ENCODE measurements around the gene CRIM1. TPM values are rescaled to one million over a fixed set of nuclear protein-coding genes. Genes with fewer than 3 reads are reported as not detected.

Gene CRIM1
- total and polyA plus RNA-seq, 2 of the 8 experiments (the other 6 are each of a cell fraction or from before 2014, with no cell fraction given): 9.4 to 28.4 TPM

DNA sequence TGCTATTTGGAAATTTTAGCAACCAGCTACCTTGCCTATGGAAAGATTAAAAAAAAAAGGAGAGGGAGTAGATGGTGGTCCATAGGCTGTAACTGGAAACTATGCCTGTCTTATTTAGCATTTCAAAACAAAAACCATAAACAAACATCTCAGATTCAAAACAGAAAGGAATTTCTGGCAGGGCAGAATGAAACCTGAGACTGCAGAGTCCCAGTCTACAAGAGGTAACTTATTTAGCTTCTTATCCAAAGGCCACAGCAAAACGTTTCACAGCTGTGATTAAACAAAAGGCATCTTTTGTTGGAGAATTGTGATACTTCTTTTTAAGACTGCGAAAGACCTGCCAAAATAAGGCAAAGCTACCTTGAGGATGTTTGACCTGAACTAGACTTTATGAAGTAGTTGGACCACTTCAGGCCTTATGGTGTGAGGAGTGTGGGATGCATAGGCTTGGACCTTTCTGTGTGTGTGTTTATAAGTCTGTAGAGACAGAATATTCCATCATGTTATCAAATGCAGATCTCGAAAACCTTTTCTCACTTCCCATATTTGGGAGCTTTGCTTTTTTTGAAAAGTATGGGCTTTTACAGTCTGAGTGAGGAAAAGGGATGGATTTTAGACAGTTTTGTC lies 11.0 kb downstream of the CRIM1 start:
- Histone ChIP-seq H4K20me1 (replicated peaks in 1 of 2; ENCODE audit: control insufficient read depth in 1 of 2, insufficient read depth in 2 of 2, low read length in 2 of 2) (peaks cover 2 to 5% of the 10 kb centered on the region in 2 experiments), H3K4me2 (ENCODE audit: insufficient read depth in 1 of 2, low read depth in 2 of 2, low read length in 2 of 2) (peak overlapping the region; percentile 66 to 69), H3K27ac (ENCODE audit: low read depth, low read length) (no peak overlapping the region; the same call in 1 of the 2 replicates), H3K36me3 (ENCODE audit: control insufficient read depth in 2 of 4, insufficient read depth in 4 of 4, low read length in 3 of 4) (no peaks in the 10 kb centered on the region; a peak in 1 of 8 replicates), H3K23me2 (ENCODE audit: low read depth, low read length) (no peaks in the 10 kb centered on the region), H2BK12ac (ENCODE audit: low read depth, low read length) (peak overlapping the region; percentile 95), H2AFZ (ENCODE audit: low read length) (no peak overlapping the region), H4K5ac (ENCODE audit: insufficient read length, low read depth, low read length) (peak overlapping the region; percentile 81), H2BK15ac (ENCODE audit: low read length) (peak overlapping the region; percentile 6; the same call in 1 of the 2 replicates), H2BK120ac (replicated peaks; ENCODE audit: low read depth, low read length) (peak overlapping the region; percentile 87), H3K14ac (ENCODE audit: insufficient read length) (no peak overlapping the region), H2BK20ac (ENCODE audit: low read length) (peak overlapping the region; percentile 23; the same call in 1 of the 2 replicates), H3K4ac (replicated peaks; ENCODE audit: insufficient read length, low read depth, low read length) (peak overlapping the region; percentile 50), H3K4me1 (replicated peaks in 1 of 4; ENCODE audit: control insufficient read depth in 3 of 4, insufficient read depth in 4 of 4, low read length in 3 of 4) (peaks cover 14 to 51% (median 46%) of the 10 kb centered on the region in 4 experiments), H3K79me1 (ENCODE audit: low read depth, low read length) (peaks cover 11% of the 10 kb centered on the region; the same call in 1 of the 2 replicates), H3K56ac (replicated peaks; ENCODE audit: insufficient read length, low read depth, low read length) (no peak overlapping the region), H3K27me3 (replicated peaks in 1 of 4; ENCODE audit: control insufficient read depth in 3 of 4, extremely low read depth in 1 of 4, insufficient read depth in 3 of 4, low read length in 3 of 4) (no peaks in the 10 kb centered on the region), H4K8ac (ENCODE audit: extremely low read depth, insufficient read depth, low read length) (no peak overlapping the region), H3K79me2 (ENCODE audit: control insufficient read depth in 1 of 2, insufficient read depth in 2 of 2, low read length in 2 of 2) (peaks cover 44 to 99% of the 10 kb centered on the region in 2 experiments), H3K9me3 (ENCODE audit: insufficient read depth in 2 of 2, low read depth in 1 of 2, low read length in 1 of 2) (no peaks in the 10 kb centered on the region), H2BK5ac (ENCODE audit: low read depth, low read length) (peak overlapping the region; percentile 89), H3K9ac (replicated peaks in 1 of 4; ENCODE audit: extremely low read depth in 1 of 4, low read depth in 3 of 4, low read length in 3 of 4) (no peak overlapping the region; a peak in 1 of 7 replicates), H4K91ac (replicated peaks; ENCODE audit: insufficient read length, low read length) (peak overlapping the region; percentile 77), H3K18ac (ENCODE audit: extremely low read depth, low read length) (peak overlapping the region; percentile 74; the same call in 1 of the 2 replicates), H3K23ac (ENCODE audit: insufficient read length) (no peak overlapping the region), H3K4me3 (ENCODE audit: extremely low read depth in 1 of 4, insufficient read depth in 2 of 4, low read depth in 3 of 4, low read length in 4 of 4) (peak overlapping the region in 2 of 4 experiments; percentile 7 to 44; a peak in 3 of 8 replicates), H2AK5ac (ENCODE audit: low read depth, low read length) (no peak overlapping the region)
- FAIRE-seq: no peak
- 34% methylated on average over 3 of the region's 3 CpGs; no CpG with 5 or more reads in 1 of the 2 experiments for WGBS, 2 experiments (ENCODE audit: extremely low coverage in 1 of 2, insufficient coverage in 1 of 2, insufficient read length in 1 of 2, insufficient replicate concordance in 2 of 2, low coverage in 1 of 2, low lambda C conversion rate in 2 of 2, missing lambda C conversion rate in 1 of 2)
- ChIA-PET POLR2A (ENCODE audit: partially characterized antibody) (interaction anchor here (0.7 to 4.3 kb wide), 3 partner anchors 8 to 37 kb away, joined by 3 to 16 read pairs (median 7); partner anchors contain the start of gene CRIM1), CTCF (ENCODE audit: partially characterized antibody) (interaction anchor here (0.8 to 1.8 kb wide), 6 partner anchors 9 to 93 kb away, joined by 3 to 10 read pairs (median 3); no protein-coding TSS in a partner anchor)
- DNase-seq (ENCODE audit: low read depth in 1 of 2, low spot score in 2 of 2): no peak
